HG03139 (cell line): ENCODE measurements around the gene SEMA3A.

Experiments used
- ATAC-seq: cut with Tn5 transposase; IDR thresholded peaks from one replicate; pipeline ENCODE4 v1.9.1; 2021; ENCODE audit not compliant: unreplicated experiment

SEMA3A gene

DNA sequence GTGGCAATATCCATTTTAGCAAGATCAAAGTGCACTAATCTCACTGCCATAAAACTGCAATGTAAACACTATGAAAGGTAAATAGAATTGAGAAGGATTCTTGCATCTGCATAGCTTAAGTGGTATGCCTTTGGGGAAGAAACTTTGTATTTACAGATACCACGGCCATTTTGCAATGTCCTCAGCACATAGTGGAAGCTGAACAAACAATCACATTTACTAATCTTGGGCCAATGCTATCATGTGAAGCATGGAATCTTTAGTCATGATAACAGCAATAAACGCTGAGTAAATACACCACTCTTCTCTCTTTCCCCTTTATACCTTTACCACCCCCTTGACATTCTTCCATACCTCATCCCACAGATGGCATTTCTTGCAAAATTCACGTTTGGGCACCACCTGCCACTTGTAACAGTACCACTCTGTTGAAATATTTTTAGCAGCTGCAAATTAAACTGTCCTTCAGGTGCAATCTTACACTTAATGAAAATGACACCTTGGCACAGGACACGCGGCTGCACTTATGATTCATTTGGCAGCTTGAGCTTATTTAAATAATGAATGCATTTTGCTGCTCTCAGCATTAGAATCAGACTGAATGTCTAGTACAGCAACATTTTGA is 171.8 kb downstream of the SEMA3A start:
- no peak for ATAC-seq

DNA sequence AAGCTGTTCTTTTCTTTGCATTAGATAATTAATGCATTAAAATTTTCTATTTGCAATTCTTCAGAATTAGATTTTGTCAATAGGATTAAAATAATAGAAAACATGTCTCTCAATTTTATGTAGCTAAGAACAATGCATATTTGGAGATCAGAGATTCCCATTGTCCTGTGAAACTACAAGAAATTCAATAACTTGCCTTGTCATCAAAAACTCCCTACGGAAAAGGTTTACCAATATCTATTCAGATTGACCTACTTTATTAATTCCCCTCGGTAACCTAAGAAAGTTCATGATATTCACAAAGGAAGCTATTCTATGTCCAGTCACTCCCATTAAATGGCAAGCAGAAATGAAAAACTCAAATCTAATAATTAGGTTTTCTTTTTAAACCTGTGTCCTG is 172.6 kb downstream of the SEMA3A start:
- ATAC-seq: no peak

DNA sequence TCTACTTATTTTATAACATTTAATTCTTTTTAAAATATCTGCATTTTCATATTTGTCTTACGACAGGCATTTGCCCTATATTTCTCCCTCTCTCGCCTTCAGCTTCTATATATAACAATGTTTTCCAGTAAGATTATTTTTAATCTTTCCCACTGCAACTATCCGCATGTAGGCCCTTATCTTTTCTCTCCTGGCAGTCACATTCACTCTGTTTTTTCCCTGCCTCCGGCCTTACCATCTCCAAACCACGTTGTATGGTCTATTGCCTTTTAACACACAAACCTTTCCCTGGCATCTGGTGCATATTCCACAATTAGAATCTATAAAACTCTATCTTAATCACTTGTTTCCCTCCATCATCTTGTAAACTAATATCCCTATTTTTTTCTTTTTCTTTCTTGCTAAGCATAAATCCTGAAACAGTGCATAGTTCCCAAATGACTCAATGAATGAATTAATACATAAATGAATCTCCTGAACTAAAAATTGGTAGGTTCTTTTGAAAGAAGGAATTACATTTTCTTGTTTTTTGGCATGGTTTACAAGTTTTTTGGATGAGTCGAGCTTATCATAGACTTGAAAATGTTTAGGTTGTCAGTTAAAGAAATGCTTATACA is 173.2 kb downstream of the SEMA3A start:
- no peak for ATAC-seq

DNA sequence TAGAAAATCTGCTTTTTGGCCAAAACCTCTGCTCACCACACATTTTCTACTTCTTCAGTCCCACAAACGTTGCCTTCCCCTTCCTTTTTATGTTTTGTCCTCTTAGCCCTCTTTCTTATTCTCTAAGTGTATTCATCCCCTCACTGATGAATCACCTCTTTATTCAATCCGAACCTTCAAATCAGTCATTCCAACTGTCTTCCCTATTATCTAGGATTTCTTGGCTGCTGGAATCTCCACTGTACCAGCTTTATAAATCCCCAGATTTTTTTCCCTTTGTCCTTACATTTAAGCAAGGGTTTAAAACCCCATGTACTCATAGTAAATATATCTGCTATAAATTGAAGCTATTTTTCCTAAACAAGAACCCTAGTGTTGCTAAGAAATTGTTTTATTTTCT is 176.9 kb downstream of the SEMA3A start:
- ATAC-seq: no peak

DNA sequence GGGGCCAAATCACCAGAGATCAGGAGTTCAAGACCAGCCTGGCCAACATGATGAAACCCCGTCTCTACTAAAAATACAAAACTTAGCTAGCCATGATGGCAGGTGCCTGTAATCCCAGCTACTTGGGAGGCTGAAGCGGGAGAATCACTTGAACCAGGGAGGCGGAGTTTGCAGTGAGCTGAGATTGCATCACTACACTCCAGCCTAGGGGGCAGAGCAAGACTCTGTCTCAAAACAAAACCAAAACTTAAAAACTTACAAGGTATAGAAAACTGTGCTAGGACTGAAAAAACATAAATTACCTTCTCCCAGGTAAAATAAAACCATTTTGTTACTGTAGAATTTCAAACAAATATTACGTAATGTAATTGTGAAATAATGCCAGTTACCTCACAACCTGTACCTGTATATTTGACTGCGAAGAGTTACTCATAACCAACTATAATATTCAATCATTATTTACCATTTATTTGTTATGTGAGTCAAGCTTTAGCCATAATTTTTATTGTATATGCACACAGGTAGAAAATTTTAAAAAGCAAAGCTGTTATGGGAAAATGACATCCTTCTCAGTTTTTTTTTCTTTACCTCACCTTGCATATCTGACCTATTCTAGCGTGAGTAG is 180.9 kb downstream of the SEMA3A start:
- ATAC-seq: no peak

DNA sequence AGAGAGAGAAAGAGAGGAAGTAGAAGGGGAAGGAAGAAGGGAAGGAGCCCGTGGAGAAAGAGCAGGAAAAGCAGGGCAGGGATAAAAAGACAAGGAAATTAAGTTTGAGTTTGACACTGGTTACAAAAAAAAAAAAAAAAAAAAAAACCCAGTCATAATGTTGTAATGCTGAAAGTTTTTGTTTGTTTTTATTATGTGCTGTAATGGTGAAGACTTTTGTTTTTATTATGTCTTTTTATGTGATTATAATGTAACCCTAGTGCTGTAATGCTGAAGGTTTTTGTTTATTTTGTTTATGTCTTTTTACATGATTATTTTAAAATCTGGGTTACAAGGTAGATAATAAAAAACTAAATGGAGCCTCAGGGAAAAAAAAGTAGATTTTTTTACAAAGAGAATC is 184.8 kb downstream of the SEMA3A start:
- no peak for ATAC-seq

DNA sequence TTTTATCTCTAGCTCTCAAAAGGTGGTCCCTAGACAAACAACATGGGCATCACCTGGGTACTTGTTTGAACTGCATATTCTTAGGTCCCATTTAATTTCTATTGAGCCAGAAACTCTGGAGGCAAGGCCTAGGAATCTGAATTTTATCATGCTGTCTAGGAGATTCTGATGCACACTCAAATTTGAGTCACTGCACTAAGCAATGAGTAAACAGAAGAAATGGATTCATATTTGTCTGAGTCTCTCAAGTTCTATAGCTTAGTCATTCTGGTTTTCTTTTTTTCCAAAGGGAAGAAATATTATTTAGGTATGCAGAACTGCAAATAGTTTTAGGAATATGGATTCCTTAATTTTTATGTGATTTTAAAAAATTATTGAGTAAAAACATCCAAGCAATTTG is 185.5 kb downstream of the SEMA3A start:
- ATAC-seq: no peak

DNA sequence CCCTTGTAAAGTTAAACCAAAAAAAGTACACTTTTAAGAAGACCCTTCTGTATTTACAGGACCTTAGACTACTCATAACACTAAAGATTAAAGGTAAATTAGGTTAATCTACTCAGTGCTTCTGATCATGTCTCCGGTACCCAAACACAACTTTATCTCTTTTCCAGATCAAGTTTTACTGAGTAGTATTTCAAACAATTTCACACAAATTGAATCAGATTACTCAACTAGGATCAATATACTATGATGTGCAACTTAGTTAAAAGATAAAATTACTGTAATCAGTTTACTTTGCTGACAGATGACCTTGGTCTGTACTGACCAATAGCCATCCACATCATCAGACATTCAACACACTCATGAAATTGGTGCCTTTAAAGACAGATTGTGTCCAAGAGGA is 191.4 kb downstream of the SEMA3A start:
- no peak for ATAC-seq

DNA sequence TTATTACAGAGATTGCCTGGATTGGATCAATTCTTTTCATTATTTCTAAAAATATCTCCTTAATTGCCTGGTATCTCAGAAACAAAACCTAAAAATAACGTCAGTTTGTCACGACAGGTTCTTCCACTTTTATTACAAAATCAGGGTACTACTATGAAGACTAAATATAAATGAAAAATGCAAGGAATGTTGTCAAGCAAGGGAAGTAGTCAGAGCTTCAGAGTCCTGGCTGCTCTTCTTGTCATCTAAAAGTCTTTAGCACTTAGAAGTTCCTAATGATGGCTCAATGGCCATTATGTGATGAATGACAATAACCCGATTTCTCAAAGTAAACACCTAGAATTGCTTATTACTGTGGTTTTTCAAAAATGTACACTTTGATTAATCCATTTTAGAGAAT is 192.2 kb downstream of the SEMA3A start:
- ATAC-seq: no peak

DNA sequence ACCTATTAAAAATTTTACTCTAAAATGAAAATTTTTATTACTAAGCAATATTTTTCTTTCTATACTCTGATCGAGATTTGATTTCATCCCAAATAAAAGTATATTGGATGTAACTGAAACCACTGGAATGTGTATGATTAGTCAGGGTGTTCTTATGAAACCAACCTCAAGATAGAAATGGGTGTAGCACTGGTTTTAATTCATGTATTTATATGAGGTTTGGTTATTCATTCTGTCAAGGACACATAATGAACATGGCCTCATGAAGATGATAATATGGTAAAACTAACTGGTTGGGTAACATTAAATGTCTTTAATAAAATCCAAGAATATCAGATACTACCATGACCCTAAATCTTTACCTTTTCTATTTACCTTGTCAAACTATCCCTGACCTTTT is 197.7 kb downstream of the SEMA3A start:
- no peak for ATAC-seq

DNA sequence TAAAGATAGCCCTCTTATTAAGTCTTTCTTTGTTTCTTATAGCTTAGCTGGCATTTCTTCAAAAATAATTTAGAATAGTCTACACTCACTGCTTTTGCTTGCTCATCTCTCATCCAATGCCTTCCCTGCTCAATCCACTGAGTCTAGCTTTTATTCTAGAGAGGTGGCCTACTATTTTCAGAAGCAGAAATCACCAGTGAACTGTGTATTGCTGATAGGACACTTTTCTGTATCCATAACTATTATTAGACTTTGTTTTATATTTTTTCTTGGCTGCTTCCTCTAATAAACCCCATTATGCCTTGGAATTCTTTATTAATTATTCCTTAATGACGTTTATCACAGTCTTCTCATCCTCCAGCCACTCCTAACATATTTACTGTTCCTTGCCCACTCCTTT is 206.8 kb downstream of the SEMA3A start:
- ATAC-seq: no peak

DNA sequence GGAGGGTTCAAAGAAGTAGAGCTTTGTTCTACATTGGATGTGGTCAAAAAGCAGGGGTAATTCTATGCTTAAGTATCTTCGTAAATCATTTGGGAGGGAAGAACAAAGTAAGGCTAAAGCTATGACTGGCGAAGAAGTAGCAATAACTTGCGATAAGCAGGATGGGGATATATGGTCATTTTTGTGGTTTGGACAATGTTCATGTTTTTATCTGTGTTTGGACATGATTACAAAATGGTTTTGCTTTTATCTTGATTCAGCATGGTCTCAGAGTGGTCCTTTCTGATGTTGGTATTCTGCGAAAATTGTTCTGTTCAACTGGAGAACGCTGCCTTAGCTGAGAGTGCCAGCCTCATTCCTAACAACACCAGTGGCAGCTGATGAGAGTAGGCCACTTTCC is 208.8 kb downstream of the SEMA3A start:
- ATAC-seq: no peak

DNA sequence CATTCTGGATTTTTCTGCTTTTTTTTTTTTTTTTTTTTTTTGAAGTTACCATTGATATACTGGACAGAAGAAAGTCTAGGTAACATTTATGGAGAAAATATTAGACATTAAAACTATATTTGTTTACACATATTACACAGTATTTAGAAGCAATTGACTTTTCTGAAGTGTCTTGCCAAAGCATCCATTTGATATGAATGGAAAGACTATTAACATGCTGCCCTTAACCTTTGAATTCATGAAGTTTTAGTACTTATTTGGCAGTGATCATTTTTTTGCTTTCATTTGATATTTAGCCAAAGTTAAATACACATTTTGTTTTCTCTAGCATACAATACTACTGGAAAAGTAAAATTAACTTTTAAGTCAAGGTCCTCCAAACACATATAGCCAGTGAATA is 210.0 kb downstream of the SEMA3A start:
- no peak for ATAC-seq

DNA sequence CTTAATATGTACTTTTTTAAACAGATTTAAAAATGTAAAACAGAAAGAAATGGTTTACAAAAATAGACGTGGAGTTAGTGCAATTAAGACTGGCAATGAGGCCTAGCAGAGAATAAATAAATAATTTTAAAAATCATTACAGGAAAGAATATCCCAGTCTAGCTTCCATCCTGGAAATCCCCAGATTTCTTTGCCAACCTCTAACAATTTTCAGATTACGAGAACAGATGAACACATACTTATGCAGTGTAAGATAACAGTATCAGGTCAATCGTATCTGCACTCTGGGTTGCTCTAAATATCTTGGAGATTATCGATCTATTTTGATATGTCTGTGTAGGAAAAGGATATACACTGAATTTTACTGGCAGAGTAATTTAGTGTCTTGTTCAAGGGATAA is 210.5 kb downstream of the SEMA3A start:
- no peak for ATAC-seq

DNA sequence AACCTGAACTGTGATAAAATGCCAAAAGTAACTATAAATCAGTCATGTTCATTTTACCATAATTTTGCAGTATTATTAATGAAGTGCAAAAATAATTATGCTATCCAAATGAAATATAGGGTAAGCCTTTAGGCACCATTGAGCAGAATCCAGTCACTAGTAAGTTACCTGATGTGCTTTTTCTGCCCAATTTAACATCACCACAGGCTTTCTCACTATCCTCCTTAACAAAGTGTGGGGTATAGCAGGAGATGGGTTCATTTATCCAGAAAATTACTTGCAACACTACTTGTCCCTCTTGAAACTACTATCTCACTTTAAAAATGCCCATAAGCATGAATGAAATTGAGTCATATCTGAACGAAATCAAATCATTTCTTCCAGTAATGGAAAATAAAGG is 211.0 kb downstream of the SEMA3A start:
- ATAC-seq: no peak

DNA sequence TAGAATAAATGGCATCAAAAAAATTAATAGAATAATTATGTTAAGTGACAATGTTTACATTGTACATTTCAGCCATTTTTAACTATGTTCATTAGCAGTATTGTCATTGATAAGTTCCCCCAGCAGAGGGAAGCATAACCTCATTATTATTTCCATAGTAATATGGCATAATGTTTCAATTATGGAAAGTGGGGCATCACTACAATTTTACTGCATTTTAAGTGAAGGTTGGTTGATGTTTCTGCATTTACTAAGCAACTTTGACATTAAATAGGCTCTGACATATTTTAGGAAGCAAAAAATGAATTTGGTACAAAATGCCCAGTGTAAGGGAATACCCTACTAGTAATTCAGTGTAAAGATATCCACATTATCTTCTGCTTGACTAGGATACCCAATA is 218.3 kb downstream of the SEMA3A start:
- ATAC-seq: no peak

DNA sequence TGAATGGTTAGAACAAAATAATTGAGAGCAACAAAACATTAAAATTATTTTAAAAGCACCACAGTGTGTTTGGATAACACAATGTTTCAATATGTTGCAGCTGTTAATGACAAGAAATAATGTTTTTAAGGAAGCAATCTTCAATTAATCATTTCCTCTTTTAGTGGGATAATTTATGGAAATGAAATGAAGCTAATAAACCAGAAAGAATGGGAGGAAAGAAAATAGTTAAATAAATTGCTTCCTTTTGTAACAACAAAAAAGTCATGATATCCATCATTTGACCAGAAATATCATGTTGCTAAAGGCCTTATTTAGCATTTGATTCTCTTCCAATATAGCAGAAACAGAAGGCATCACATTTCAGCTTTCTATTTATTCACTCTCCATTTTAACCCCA is 224.5 kb downstream of the SEMA3A start:
- ATAC-seq: no peak

DNA sequence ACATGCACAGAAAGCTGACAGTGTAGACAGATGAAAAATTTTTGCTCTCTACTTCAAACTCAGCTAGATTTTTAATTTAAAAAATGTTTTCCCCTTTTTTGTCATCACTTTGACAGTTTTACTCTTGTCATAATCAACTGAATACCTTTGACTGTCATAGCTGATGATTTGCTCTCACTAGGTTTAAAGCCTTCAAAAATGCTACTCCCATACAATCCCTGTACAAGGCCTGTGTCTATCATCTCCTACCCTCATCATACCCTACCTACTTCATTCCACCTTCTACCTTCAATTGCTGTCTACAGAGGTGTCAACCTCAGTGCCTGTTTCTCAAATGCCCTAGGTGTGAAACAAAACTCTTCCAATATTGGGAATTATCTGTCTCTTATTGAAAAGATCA is 230.3 kb downstream of the SEMA3A start:
- no peak for ATAC-seq

DNA sequence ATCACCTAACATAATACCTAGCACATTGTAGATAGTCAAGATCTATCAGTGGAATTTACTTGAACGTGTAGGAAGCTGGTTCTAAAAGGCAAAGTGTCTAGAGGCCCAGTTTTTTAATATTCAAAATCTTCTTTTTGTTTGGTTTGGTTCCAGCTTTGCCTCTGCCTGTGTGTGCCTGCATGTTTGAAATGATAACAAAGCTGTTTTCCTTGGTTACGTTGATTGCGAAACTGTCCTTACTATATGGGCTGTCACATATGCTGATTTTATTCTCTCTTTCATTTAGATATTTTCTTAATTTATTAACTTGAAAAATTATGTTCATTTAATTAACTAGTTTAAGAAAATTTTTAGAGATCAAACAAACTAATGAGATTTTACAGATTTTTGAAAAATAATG is 237.3 kb downstream of the SEMA3A start:
- no peak for ATAC-seq

DNA sequence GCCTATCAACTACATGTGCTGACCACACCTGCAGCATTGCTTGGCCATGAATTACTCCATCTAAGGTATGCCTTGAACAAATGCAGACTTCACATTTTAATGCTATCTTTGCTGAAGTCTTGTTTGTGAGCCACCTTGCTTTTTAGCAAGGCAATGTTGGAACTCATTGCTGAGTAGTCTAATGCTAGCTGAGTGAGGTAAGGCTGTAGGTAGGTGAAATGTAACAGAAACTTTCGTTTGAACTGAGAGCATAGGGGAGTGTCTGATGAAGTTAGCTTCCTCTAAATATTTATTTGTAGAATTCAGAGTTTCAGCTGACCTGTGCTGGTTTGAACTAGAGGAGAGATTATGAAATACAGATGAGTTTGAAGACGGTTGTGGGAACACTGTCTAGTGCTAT is 238.5 kb downstream of the SEMA3A start:
- ATAC-seq: no peak

DNA sequence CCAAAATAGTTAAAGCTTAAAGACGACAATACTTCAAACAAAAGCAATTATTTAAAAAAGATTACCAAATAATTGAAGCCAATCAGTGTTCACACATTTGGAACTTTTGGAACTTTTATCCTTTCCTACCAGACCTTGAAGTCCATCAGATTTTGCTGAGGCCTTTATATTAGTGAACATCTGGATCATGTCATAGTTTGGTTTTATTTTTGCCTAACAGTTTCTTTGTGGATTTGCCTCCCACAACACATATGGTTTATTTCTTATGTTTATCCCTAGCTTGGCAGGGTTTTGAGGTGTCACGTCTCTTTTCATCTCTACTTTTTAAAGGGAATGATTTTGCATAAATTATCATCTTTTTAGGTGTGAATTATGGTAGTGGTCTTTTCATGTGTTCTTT is 242.4 kb downstream of the SEMA3A start:
- ATAC-seq: no peak

DNA sequence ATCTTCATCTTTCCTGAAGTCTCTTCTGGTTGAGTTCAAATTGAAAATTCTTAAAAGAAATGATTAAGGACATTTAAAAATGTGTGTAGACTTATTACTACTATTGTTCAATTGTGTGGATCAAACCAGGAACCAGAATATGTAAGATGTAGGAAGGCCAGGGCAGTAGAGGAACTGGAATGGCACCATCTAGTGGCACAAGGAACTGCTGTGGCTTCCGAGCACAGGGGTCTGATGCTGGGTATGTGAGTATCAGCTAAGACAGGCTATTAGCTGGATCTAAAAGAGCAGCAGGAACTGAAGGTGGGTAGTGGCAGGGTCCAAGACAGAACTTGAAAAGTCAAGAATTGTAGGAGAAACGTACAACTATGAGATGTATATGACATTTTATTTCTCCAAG is 247.3 kb downstream of the SEMA3A start:
- ATAC-seq: peak; percentile 51

DNA sequence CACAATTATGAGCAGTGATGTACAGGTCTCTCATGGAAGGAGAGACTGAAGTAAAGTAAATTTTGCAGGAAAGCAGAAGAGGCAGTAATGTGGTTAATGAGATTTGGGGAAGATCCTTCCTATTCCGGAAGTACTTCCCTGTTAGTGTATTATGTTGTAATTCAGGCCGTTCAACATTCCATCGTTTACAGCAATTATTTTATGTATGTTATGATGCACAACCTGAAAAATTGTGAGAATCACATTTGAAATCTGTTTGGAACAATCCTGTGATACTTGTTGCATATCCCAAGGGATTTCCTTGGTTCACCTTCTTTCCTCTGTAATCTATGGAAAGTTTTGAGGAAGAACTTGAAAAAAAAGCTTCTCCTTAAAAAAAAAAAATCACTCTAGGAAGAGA is 247.8 kb downstream of the SEMA3A start:
- no peak for ATAC-seq
